NCI-H2081 (cell line): ENCODE measurements around the gene RCCD1.

Source experiments
- DNase-seq, 2 experiments: peaks; one replicate each; lab custom pipeline; 2025; lab: John Stamatoyannopoulos, UW

RCCD1 gene

DNA sequence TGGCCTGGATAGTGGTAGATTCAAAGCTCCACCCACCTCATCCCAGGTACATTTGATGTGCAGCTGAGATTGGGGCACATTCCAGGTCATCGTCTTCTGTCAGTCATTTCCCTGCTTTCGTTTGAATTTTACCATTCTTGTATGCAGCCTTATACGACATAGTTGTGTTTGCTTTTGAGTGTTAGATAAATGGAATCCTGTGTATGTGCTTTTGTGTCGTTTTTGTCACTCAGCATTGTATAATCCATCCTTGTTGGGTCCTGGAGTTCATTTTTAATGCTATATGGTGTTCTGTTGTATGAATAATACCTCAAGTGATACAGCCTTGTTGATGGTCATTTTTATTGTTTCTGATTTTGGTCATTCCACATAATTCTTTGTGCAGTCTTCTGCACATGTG lies 7.3 kb downstream of the RCCD1 start:
- DNase-seq: no peak

DNA sequence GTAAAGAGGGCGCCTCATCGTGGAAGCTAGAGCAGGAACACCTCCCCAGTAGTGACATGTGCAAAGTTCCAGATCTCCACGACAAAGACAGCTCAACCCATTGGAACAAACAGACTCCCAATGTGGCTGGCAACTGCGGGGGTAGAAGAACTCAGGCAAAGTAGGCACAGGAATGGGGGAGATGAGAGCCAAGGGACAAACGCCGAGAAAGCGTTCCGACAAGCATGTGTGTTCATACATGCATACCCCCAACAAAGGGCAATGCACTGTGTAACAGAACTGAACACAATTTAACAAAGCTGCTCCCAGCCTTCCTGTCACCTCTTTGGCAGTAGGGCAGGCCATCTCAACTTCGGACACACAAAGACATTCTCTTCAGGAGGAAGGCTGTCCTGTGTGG lies 11.6 kb downstream of the RCCD1 start:
- DNase-seq: no peak

DNA sequence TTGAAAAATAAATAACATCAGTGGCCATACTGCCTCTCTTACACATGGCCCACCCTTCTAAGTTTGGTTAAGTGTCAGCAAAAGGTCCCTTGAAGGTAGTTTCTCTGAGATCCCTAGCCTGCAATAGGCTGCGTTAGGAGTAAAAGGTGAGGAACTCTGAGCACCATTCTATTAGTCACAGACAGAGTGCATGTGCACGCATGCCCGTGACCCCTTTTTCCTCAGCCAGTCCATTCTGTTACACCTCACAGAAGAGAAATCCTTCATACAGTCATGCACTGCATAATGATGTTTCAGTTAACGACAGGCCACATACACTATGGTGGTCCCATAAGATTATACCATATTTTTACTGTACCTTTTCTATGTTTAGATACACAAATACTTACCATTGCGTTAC lies 12.5 kb downstream of the RCCD1 start:
- DNase-seq: no peak

DNA sequence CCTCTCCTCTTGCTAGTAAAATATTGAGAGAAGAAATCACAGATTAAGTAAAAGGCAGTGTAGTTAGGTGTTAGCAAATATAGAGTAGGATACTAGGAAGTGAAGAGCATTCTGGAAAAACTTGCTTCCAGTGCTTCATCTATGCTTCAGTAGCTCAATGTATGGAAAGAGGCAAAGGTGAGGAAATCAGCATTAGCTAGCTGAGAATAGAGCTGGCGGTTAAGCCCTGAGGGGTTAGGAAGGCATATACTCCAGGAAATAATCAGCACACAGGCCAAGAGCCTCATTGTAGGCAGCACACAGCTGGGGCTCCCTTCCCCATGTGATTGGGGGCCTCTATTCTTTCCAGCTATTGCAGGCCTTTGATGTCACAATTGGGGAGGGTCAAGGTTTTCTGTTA lies 13.8 kb downstream of the RCCD1 start:
- no peak for DNase-seq

DNA sequence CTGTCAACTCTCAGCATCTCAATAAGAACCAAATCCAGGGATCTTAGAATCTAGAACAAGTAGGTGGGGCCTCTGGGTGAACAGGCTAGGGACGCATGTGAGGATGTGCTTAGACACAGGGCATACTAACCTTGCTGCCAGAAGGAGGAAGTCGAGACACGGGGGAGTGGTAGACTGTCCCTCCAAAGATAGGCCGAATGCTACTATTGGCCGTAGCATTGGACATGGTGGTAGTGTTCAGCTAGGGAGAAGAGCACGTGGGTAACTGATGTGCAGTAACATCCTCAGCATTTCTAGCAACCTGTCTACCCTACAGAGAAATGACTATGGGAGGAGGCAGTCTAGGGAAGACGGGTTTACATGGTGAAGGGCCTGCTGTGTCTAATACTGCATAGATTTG lies 15.6 kb downstream of the RCCD1 start:
- DNase-seq: no peak

DNA sequence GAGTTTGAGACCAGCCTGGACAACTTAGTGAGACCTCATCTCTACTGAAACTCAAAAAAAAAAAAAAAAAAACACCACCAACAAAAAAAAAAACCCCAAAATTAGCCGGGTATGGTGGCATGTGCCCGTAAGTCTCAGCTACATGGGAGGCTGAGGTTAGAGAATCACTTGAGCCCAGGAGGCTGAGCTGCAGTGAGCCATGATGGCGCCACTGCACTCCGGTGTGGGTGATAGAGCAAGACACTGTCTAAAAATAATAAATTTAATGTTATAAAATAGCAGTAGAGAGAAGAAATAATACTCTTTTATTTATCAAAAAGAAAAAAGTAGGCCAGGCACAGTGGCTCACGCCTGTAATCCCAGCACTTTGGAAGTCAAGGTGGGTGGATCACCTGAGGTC lies 17.4 kb downstream of the RCCD1 start:
- DNase-seq: no peak

DNA sequence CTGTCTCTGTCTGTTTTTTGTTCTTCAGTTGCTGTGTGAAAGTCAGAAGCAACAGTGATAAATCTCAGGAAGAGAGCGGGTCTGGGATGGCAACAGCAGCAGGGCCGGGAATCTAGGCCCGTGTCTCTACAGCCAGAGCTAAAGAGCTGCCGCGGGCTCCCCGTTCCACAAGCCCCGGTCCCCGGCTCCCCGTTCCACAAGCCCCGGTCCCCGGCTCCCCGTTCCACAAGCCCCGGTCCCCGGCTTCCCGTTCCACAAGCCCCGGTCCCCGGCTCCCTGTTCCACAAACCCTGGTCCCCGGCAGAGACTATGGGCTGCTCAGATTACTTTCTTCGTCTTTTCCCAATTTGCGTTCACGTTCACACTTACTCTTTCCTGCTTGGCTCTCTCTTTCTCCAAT lies 19.5 kb downstream of the RCCD1 start:
- no peak for DNase-seq

DNA sequence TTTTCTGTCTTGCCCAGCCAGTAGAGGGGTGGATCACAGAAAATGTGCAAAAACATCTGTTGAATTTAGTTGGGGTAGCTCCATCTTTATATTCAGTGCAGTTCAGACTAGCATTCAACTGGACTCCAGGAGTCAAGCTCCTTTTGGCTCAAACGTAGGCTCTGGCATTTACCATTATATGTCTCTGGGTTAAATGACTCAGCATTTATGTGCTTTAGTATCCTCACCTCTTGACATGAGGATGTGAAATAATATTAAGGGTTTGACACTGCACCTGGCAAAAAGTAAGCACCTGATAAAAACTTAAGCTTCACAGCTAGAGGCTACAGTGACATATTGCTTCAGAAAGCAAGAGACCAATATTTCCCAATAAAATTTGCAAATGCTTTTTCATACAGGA lies 24.9 kb downstream of the RCCD1 start:
- DNase-seq: no peak

DNA sequence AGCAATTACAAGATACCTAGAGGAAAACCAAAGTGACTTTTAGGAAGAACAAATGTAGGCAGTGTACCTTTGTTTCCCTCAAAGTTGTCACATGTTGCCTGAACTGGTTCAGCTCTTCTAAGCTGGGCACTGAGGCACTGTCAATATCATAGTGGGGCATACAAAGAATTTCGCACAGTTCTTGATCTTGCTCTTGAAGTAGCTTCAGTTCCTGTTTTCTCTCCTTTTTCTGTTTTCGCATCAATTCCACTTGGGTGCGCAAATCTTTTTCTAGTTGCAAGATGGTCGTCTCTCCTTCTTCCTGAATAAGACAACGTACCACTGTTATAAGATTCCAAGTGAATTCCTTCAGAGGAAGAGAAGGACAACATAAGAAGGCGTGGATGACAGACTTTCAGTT lies 27.0 kb downstream of the RCCD1 start:
- DNase-seq: no peak

DNA sequence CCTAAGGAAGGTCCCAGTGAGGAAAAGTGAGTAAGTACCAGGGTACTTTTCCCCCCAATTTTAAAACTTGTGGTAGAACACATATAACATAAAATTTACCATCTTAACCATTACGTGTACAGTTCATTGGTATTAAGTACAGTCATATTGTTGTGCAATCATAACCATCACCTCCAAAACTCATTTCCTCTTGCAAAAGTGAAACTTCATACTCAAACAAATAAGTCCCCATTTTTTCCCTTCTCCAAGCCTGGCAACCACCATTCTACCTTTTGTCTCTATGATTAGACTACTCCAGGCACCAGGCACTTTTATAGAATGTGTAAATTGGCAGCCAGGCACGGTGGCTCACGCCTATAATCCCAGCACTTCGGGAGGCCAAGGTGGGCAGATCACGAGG lies 27.5 kb downstream of the RCCD1 start:
- no peak for DNase-seq

DNA sequence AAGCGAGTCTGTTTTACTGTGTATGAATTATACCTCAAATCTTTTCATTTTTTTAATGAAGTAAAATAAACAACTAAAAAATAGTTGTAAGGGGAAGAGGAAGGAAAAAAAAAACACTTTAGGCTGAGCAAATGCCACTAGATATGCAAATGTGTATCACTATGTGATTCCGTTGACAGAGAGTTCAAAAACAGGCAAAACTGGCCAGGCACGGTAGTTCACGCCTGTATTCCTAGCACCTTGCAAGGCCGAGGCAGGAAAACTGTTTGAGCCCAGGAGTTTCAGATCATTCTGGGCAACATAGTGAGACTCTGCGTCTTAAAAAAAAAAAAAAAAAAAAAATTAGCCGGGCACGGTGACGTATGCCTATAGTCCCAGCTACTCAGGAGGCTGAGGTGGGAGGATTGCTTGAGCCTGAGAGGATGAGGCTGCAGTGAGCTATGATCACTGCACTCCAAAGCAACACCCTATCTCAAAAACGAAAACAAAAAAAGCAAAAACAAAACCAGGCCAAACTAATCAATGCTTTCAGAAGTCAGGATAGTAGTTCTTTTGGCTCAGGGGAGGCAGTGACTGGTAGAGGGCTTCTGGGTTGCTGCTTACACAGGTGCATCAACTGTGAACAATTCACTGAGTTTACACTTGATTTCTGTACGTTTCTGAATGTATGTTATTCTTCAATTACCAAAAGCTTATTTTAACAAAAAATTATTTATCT lies 32.3 kb downstream of the RCCD1 start:
- DNase-seq: no peak

DNA sequence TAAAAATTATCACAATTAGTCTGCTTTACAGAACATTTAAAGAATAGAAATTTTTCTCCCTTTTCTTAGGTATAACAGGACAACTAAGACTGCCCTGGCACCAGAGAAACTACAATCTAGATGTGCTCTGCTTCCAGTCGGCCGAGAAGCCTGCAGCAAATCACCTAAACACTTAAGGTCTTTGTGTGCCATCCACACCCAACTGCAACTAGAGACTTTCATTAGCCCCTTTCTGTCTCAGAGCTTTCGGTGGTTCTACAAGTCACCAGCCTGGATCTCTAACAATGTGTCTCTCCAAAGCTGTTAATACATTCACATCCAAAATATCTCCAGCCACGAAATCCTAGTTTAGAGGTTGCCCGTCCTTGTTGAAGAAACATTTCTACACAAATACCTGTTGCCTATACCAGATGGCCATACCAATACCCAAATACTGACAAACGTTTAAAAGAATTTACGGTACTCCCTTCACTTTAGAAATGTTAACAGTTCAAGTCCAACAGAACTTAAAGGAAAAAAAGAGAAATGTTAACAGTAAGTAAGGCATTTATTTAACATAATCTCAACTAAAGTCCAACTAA lies 33.0 kb downstream of the RCCD1 start:
- no peak for DNase-seq

DNA sequence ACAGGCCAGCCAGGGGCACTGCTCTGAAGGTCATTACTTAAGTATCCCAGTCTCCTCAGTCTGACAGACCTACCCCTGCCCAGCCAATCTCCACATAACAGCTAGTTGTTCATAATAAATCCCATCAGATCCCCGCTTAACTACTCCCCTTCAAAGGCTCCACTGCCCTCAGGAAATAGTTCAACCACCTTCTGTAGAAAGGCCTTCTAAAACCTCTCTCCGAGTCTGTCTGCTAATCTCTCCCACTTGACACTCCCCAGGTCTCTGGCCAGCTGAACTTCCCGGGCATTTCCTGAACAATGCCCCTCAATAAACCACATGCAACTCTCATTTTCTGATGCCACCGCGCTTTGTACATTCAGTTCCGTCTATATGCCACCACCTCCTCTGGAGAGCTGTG lies 33.6 kb downstream of the RCCD1 start:
- DNase-seq: no peak

DNA sequence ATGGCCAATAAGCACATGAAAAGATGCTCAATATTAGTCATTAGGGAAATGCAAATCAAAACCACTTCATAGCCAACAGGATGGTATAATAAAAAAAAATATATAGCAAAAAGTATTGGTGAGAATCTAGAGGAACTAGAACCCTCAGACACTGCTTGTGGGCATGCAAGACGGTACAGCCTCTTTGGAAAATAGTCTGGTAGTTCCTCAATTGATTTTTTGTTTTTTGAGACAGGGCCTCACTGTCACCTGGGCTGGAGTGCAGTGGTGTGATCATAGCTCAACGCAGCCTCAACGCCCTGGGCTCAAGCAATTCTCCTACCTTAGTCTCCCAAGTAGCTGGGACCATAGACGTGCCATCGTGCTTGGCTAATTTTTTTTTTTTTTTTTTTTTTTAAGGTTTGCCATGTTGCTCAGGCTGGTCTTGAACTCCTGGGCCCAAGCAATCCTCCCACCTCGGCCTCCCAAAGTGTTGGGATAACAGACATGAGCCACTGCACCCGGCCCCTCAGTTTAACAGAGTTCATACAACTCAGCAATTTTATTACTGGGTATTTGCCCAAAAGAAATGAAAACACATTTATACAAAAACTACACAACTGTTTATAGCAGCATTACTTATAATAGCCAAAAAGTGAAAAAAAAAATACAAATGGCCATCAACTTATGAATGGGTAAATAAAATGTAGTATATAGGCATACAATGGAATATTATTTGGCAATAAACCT lies 34.5 kb downstream of the RCCD1 start:
- DNase-seq: no peak

DNA sequence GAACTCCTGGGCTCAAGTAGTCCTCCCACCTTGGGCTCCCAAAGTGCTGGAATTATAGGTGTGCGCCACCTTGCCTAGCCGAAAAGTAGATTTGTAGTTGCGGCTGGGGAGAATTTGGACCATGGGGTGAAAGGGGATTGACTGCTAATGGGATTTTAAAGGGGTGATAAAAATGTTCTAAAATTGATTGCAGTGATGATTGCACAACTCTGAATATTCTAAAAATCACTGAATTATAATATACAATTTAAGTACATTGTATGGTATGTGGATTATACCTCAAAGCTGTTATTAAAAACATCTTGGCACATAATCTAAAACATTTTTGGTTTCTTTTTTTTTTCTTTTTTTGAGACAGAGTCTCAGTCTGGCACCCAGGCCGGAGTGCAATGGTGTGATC lies 35.8 kb downstream of the RCCD1 start:
- DNase-seq: no peak

DNA sequence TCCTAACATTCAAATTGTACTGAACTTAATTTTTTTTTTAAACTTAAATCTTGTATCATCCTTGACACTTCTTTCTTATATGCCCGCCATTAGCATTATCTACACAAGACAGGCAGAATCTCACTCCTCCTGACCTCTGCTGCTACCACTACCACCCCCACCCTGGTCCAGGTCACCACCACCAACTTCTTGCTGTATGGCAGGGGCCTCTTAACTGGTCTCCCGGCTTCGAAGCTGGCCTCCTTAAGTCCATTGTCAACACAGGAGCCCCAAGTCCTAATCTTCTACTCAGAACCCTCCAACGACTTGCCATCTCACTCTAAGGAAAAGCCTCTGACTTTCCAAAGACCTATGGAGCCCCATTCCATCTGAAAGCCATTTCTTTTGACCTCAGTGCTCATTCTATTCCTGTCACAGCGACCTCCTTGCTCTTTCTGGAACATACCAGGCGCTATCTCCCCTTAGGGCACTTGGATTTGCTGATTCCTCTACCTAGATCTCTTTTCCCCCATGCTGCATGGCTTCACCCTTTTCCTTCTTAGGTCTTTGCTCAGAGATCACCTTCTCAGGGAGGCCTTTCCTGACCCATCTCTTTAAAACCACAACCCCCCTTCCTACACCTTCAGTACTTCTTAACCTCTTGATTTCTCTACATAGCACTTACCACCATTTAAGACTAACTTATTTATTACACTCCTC lies 37.1 kb downstream of the RCCD1 start:
- no peak for DNase-seq

DNA sequence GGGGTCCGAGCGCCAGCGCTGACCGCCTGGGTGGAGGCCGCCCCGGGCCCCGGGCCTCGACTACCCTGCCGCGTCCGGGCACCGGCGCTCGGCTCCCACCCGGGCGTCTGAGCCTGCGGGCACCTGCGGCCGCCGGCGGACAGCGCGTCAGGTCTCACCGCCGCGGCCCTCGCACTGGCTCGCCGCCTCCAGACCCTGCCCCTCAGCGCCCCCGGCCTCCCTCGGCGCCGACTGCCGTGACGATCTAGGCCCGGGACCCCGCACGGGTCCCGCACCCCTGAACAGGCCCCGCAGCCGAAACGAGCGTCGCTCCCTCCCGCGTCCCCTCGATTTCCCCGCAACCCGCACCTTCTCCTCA lies 39.4 kb downstream of the RCCD1 start:
- peak in 1 of 2 experiments; percentile 17 for DNase-seq

DNA sequence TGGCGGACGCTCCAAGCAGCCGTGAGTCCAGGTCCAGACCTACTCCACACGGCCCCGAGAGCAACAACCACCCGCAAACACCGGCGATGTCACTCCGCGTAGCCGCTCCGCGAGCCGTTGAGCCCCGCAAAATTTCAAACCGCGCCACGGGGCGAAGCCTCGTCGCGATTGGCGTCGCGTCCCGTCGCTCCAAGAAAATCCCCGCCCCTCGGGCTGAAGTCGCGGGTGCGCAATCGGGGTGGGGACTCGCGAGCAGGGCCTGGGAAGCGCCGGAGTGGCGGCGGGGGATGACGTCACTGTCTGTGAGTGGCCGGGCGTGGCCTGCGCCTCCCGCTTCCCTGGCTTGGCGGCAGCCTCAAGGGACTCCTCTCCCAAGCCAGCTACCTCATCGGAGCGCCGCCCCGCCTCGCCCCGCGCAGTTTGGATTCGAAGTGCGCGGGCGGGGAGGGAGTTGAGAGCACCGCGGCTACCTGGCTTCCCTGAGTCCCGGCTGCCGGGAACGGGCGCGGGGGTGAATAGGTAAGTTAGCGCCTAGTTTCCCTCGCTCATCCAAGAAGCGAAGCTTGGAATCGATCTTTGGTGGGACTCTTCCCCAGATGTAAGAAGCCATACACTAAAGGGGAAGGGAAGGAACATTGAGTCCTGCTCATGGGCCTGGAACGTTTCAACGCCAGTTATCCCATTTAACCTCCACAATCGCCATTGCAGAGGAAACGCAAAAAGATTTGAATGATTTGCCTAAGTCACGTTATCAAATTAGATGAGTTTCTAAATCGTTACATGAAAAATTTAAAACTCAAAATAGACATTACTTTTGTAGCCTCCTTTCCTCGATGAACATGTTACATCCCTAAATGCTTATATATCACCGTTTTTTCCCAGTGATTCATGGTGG lies 40.0 kb downstream of the RCCD1 start, which contains the start of gene PRC1:
TSS of gene PRC1 (minus strand) at position 119 of the 895 bp plus-strand sequence. CDS start at position 1, 118 bp downstream.
- peak; percentile 98 to 99 for DNase-seq

DNA sequence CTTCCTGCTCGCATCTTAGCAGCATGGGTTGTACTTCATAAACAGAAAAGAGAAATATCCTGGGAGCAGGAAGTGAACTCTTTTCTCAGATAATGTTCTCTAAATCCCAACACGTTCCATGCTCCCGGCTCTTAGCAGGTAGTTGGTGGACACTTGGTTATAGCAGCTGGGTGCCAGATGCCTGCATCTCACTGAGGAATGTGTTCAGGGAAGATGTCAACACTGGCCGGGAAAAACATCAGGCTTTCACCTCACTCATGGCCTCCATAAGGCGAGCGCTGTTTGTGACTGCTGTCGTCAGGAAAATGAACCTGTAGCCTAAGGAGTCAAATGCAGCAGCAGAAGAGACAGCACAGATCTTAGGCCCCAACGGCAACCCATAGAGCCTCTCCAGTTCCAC lies 44.1 kb downstream of the RCCD1 start:
- no peak for DNase-seq

DNA sequence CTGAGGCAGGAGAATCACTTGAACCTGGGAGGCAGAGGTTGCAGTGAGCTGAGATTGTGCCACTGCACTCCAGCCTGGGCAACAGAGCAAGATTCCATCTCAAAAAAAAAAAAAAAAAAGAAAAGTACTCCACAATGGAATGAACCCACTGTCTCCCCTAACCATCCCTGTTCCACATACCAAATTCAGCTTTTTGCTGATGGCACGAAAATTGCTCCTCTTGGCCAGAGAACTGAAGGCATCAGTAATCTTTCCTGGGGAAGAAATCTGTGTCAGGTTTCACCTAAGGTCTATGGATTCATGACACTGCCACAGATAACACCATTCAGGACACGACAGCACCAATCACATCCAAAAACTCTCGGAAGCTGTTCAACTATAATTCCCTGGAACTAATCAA lies 46.5 kb downstream of the RCCD1 start:
- no peak for DNase-seq

DNA sequence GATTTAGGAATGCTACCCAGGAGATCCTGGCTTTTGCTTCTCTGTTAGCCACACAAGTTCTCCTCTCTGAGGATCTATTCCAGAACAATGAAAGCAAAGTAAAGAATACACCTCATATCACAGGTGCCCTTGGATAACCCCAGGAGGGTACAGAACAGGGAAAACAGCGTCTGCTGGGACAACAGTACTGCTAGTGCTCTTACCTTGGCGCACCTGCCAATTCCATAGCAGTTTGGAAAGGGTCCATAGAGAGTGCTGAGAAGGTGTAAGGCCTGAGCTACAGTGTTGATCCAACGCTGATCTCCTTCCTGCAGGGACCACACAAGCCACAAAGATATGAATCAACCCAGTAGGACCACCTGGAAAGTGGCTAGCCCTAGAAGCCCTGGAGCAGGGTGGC lies 52.6 kb downstream of the RCCD1 start:
- DNase-seq: no peak
